AG10803 (cell line): ENCODE measurements around the gene PTPMT1.

Source experiments
- DNase-seq: peaks from one replicate; pipeline ENCODE4 v3.0.0; 2010; ENCODE audit warnings: low read depth
- H3K4me3 ChIP-seq: 2 replicates; pipeline ENCODE4 v1.5.1; 2011; ENCODE audit warnings: mild to moderate bottlenecking, low read length, control low read depth
- TF ChIP-seq, protein P1 (sequence below): conservative IDR thresholded peaks from 2 replicates; pipeline ENCODE4 v1.5.1; 2011; ENCODE audit warnings: mild to moderate bottlenecking, low read length, control low read depth, inconsistent platforms

The PTPMT1 gene

GRCh38 chr11:47564933-47565339 lies 463 bp upstream of the PTPMT1 start:
- peak overlapping the region; percentile 84 for H3K4me3 ChIP-seq
- TF ChIP-seq, protein P1, sequence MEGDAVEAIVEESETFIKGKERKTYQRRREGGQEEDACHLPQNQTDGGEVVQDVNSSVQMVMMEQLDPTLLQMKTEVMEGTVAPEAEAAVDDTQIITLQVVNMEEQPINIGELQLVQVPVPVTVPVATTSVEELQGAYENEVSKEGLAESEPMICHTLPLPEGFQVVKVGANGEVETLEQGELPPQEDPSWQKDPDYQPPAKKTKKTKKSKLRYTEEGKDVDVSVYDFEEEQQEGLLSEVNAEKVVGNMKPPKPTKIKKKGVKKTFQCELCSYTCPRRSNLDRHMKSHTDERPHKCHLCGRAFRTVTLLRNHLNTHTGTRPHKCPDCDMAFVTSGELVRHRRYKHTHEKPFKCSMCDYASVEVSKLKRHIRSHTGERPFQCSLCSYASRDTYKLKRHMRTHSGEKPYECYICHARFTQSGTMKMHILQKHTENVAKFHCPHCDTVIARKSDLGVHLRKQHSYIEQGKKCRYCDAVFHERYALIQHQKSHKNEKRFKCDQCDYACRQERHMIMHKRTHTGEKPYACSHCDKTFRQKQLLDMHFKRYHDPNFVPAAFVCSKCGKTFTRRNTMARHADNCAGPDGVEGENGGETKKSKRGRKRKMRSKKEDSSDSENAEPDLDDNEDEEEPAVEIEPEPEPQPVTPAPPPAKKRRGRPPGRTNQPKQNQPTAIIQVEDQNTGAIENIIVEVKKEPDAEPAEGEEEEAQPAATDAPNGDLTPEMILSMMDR = no peak
- DNase-seq = no peak

DNA sequence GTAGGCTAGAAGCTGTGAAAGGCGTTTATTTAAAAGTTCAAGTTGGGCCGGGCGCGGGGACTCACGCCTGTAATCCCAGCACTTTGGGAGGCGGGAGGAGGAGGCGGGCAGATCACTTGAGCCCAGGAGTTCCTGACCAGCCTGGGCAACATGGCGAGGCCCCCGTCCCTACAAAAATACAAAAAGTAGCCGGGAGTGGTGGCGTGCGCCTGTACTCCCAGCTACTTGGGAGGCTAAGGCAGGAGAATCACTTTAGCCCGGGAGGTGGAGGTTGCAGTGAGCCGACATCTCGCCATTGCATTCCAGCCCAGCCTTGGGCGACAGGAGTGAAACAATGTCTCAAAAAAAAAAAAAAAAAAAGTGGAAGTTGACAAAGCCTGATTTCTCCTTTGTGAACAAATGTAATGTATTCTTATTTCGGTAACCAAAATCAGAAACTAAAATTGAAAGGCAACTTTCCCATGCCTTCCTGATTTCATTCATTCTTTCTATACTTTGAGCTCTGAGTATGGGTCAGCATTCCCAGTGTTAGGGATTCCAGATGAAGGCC lies 825 bp downstream of the PTPMT1 start:
- DNase-seq = no peak
- peak overlapping the region; percentile 84 for H3K4me3 ChIP-seq
- TF ChIP-seq, protein P1 = no peak

- TF ChIP-seq, protein P1 = no peak
- no peak overlapping the region for H3K4me3 ChIP-seq
These were observed 4.2 kb downstream of the PTPMT1 start for GRCh38 chr11:47569646-47570045.

GRCh38 chr11:47570651-47571356 lies 5.4 kb downstream of the PTPMT1 start:
- TF ChIP-seq, protein P1 = no peak
- DNase-seq = no peak
- H3K4me3 ChIP-seq = no peak overlapping the region

More at GRCh38 chr11:47569646-47570045, 4.2 kb downstream of the PTPMT1 start:
- DNase-seq = no peak

DNA sequence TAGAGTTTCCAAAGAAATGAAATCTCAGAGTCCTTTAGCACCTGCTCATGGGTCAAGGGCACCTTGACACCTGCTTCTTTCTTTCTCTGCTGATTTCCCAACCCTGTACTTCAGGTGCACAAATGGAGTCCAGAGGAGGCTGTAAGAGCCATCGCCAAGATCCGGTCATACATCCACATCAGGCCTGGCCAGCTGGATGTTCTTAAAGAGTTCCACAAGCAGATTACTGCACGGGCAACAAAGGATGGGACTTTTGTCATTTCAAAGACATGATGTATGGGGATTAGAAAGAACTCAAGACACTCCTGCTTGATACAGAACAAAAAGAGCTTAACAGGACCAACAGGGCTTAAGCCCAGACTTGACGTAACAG lies 5.9 kb downstream of the PTPMT1 start:
- no peak overlapping the region for H3K4me3 ChIP-seq
- TF ChIP-seq, protein P1 = no peak
- DNase-seq = no peak

DNA sequence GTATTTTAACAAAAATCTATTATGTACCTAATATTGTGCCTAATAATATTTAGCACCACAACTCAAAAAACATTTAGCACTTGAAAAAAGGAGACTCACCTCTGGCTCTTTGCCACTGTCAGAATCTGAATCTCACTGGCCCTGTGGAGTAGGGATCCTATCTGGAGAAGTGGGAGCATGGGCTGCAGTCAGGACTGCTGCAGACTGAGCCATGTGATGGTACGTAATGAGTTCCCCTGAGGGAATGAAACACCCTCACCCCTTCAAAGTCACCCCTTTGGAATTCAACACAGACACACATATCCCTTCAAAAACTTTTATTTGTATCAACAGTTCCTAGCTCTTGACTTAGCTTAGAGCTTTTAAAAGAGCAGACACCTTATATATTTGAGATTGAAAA lies 6.5 kb downstream of the PTPMT1 start:
- peak; percentile 62 for DNase-seq
- TF ChIP-seq, protein P1 = no peak
- no peak overlapping the region for H3K4me3 ChIP-seq

- H3K4me3 ChIP-seq = no peak overlapping the region
- DNase-seq = no peak
- TF ChIP-seq, protein P1 = no peak
These were observed 7.4 kb downstream of the PTPMT1 start for GRCh38 chr11:47572715-47573255.
